Esophagus muscularis mucosa (tissue), 4 donors: ENCODE measurements around the gene EFCAB11.

ENCODE experiments used
- CTCF ChIP-seq, 3 experiments: fragments of 200-600 bp in 2 of 3; fragments of 450-650 bp in 1 of 3; sonication (generic) in 2 of 3; IDR thresholded peaks; one replicate each; pipeline ENCODE4 v1.5.1; 2017 to 2019; ENCODE audit warnings: antibody characterized with exemption in 3 of 3, mild to moderate bottlenecking in 2 of 3, moderate library complexity in 1 of 3
- EP300 ChIP-seq: sonication (generic); formaldehyde crosslinking; IDR thresholded peaks from one replicate; pipeline ENCODE4 v1.6.1; 2017; ENCODE audit warnings: antibody characterized with exemption
- POLR2A ChIP-seq: fragments of 450-650 bp; IDR thresholded peaks from one replicate; pipeline ENCODE4 v1.6.1; 2017; ENCODE audit warnings: antibody characterized with exemption, moderate library complexity, mild to moderate bottlenecking, low read depth
- POLR2AphosphoS5 ChIP-seq, 2 donors: sonication (generic); formaldehyde crosslinking; IDR thresholded peaks; one replicate each; pipeline ENCODE4 v1.6.1; 2017; ENCODE audit warnings: antibody characterized with exemption in 2 of 2

GRCh38 chr14:89781046-89781445 lies 173.5 kb downstream of the EFCAB11 start:
- TF ChIP-seq CTCF (IDR thresholded peaks at IDR 0.05) (no peak), POLR2A (no peak), POLR2AphosphoS5 (IDR thresholded peaks at IDR 0.05) (no peak), EP300 (no peak)
